Activated gamma-delta T cell treated with Interleukin-2 at 50 U/mL for 16 hours (primary cell): ENCODE results near the gene RHBDD3.

Experiments used
- DNase-seq: peaks from one replicate; pipeline ENCODE4 v3.0.0-alpha.2; 2020

The RHBDD3 gene

GRCh38 chr22:29267858-29268510, at the start of gene RHBDD3, which contains the start of gene EWSR1:
RHBDD3 (minus strand) TSS chr22:29267981; CDS start chr22:29265626, 2,355 bp downstream.
EWSR1 (plus strand) TSS chr22:29268268; CDS start chr22:29268337, 69 bp downstream.
- peak; percentile 95 for DNase-seq

GRCh38 chr22:29316141-29316828, 48.5 kb upstream of the RHBDD3 start:
- DNase-seq = no peak

DNA sequence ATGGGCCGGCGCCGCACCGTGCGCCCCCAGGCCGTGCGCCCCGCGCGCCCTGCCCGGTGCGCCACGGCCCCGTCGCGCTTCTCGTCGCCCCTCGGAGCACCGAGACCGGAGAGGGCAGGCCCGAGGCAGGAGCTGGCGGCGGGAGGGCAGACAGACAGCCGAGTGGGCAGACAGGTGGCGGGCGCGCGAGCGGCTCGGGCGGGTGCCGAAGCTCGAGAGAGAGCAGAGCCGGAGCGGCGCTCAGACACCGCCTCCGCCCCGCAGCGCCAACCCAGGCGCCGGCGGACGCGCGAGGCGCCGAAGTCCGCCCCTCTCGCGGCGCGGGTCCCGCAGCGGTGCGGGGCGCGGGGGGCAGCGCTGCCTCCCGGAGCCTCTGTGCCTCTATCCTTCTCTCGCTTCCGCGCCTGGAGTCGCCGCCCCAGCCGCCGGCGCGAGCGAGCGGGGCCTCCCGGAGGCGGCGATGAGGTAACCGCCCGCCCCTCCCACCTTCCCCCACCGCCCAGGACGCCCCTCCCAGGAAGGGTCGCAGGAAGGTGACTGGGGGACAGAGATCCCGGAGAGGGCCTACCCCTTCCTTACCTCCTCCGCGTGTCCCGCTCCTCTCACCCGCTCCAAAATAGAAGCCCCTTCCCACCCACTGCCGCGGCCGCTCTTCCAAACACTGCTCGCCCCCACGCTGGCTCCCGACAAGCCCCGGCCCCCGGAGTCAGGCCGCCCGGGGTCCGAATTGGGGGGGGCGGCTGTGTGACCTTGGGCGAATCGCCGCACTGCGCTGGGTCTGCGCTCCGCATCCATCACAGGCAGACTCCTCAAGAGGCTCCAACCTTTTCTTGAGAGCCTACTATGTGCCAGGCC, 47.7 kb upstream of the RHBDD3 start, which contains the start of gene RASL10A:
Gene RASL10A, minus strand, starts transcription at position 412 of the 855 bp plus-strand sequence. CDS start 451 bp downstream, outside the sequence.
- no peak for DNase-seq

DNA sequence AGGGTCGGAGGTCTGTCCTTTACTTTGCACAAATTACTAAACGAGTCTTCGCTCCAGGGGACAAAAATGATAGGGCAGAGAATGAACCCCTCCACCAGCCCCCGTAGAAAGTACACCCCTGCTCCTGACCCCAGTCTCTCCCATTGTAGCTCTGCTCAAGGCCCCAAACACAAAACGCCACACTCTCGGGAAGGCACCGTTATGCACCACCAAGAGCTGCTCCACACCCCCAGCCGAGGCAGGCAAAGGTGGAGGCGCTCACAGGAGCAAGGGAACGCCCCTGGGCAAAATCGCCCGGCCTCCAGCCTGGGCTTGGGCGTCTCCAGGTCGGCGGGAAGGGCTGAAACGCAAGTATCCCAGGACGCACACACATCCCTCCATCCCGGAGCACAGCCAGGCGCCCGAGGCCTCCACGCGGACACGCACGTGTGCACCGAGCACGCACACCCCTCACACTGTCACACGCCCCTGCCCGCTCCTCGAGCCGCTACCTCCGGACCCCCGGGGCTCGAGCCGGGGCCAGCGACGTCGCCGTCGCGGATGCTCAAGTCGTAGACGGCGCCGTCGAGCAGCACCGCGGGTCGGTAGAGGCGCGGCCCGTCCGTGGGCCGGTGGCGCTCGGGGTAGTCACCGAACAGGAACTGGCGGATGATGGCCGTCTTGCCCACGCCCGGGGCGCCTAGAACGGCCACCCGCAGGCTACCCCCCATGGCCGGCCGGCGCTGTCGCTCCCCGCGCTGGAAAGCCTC, 46.9 kb upstream of the RHBDD3 start:
- no peak for DNase-seq

DNA sequence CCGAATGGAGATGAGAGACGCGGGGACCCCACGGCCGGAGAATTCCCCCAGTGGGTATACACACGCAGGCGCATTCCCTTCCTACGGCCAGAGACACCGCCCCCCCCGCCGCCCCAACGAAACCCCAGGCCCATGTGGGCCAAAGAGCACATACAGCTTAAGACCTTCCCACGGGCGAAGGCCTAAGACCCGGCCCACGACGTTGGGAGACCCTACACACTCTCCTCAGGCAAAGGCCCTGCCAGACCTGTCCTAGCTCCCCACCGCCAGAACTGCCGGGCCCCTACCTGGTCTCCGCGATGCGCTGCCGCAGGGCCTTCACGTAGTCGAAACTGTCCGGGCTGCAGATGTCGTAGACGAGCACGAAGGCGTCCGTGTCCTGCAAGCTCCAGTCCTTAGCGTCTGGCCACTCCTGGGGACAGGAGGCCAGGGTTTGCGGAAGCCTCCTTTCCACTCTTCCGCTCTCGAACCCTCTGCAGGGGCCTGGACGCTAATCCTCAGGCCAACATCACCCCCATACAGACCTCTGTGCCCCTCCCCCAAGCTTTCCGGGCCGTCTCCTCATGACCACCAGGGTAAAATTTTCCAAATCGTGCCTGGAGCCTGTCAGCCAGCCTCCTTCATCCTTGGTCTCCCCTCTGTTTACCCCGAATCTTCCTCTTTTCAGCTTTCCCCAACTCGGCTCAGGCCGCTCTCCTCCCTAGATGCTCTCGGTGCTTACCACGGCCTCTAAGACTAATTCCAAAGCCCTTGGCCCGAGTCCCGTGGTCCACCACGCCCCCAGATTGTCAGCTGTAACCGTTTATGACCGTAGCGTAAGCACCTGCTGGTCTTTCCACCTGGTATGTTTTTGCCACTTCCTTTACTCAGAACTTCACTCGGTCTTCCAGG, 46.0 kb upstream of the RHBDD3 start:
- no peak for DNase-seq

DNA sequence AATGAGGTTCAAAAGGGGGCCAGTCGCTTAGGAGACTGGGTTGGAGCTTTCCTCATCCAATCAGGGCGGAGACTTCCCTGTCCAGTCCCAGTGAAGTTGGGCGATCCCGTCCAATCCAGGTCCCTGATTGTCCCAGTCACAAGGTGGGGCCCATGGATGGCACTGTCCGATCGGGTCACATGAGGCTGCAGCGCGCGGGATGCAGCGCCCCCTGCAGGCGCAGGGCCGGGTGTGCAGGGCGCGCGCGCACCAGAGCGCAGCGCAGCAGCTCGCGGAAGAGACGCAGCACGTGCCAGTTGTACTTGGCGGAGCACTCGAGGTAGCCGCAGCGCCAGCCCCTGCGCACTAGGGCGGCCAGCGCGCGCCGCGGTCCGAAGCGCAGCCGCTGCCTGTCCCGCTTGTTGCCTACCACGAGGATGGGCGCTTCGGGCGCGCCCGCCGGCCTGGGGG, 45.4 kb upstream of the RHBDD3 start:
- no peak for DNase-seq

- DNase-seq = no peak
Measured at GRCh38 chr22:29312218-29313125, 44.7 kb upstream of the RHBDD3 start.

DNA sequence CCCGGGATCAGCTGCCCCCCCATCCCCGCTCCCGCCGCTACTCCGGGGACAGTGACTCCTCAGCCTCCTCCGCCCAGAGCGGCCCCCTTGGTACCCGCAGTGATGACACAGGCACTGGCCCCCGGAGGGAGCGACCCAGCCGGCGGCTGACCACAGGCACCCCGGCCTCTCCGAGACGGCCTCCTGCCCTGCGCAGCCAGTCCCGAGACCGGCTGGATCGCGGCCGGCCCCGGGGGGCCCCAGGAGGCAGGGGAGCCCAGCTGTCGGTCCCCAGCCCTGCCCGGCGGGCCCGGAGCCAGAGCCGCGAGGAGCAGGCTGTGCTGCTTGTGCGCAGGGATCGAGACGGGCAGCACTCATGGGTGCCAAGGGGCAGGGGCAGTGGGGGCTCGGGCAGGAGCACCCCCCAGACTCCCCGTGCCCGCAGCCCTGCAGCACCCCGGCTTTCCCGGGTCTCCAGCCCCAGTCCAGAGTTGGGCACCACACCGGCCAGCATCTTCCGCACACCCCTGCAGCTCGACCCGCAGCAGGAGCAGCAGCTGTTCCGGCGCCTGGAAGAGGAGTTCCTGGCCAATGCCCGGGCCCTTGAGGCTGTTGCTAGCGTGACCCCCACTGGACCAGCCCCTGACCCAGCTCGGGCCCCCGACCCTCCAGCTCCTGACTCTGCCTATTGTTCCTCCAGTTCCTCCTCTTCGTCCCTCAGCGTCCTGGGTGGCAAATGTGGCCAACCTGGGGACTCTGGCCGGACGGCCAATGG, 43.9 kb upstream of the RHBDD3 start:
- no peak for DNase-seq

DNA sequence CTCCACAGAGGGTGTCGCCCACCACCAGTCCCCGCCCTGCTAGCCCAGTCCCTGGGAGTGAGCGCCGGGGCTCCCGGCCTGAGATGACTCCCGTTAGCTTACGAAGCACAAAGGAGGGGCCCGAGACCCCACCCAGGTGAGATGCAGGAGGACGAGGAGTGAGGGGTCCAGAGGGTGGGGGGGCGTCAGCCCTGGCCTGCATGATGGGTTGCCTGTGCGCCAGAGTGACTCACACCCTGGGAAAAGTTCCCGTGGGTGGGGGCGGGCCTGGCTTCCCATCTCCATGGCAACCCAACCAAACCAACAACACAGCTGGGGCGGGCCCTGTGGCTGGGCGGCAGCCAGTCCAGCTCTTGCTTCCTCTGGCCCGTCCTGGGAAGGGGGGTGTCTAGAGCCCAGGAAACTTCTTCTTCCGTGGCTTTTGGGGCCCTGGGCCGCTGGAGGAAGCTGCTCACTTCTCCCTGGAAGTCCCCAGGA, 43.1 kb upstream of the RHBDD3 start:
- DNase-seq = no peak

DNA sequence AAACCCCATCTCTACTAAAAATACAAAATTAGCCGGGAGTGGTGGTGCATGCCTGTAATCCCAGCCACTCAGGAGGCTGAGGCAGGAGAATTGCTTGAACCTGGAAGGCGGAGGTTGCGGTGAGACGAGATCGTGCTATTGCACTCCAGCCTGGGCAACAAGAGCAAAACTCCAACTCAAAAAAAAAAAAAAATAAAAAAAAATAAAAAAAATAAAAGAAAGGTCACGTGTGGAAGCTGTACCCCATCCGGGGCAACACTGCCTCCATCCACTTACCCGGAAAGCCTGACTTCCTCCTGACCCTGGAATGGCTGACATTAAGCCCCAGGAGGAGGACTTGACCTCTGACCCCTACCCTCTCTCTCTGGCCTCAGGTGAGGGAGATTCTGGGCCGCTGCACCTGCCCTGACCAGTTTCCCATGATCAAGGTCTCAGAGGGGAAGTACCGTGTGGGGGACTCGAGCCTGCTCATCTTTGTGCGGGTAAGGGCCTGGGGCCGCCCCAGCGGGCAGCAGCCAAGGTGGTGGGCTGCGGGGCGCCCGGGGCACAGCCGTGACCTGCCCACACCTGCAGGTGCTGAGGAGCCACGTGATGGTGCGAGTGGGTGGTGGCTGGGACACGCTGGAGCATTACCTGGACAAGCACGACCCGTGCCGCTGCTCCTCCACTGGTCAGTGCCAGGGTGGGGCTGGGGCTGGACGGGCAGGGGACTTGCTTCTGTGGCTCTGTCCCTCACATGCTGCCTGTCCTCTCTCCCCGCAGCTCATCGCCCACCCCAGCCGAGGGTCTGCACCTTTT, 42.5 kb upstream of the RHBDD3 start:
- DNase-seq = no peak

DNA sequence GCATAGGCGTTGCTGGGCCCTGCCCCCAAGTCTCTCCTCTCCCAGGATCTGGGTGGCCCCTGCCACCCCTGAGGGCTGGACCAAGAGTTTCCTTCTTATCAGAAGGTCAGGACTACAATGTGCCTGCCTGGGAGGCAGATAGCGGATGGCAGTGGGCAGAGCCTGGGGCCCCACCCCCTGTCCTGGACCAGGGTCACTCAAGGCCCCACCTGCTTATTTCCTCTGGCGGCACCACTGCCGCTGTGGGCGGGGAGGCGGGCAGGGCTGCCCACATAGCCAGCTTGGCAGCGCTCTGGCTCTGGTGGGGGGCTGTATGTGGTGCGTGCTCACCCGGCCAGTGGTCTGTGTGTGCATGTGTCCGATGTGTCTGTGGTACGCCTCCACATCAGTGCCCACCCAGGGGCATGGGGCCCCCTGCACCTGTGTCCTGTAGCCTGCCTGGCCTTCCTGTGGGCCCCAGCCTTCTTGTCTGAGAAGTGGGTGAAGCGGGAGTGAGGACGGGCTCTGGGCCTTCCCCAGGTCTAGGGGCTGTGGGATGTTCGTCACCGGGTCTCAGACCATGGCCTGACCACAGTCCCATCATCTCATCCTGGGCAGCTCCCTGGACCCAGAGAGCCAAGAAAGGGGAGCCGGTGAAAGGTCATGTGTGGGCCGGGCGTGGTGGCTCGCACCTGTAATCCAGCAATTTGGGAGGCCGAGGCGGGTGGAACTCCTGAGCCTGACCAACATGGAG, 41.7 kb upstream of the RHBDD3 start:
- DNase-seq = no peak

DNA sequence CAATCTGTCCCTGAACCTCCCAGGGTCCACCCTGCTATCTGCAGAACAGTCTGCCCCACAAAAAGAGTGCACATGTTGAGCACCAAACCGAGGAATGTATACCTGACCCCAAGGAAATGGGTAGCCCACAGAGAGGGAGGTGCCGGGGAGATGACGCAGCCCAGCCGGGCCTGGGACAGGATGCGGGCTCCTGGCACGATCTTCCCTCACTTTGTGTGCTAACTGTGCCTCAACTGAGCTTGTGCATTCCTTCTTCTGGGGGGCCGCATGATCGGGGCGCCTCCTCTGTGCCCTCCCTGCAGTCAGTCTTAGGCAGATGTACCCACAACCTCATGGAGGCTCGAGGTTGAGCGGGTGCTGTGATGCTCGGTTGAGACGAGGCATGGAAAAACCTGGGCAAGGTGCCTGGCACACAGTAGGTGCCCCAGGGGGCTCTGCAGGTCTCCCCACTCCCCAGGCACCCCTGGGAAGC, 41.0 kb upstream of the RHBDD3 start:
- DNase-seq = no peak

GRCh38 chr22:29308148-29308790, 40.5 kb upstream of the RHBDD3 start:
- no peak for DNase-seq

DNA sequence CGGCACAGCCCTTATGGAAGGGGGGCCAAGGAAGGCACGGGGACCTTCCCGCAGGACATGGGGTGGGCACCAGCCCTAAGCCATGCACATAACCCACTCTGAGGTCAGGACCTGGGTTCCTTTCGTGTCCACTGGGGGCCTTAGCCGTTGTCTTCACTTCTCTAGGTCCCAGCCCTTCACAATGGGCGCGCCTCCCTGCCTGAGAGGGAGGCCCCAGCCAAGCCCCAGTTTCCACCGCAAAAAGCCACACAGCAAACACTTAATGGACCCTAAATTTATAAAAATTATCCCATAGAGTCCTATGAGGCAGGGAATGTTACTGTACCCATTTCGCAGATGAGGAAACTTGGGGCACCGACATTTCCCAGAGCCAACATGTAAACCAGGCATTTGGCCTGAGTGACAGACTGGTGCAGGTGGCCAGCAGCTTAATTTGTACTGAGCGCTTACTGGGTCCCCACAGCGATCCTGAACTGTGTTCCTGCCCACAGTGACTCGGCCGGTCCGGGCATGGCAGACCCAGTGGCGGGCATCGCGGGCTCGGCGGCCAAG, 39.9 kb upstream of the RHBDD3 start:
- no peak for DNase-seq

- DNase-seq = no peak
Measured at GRCh38 chr22:29306835-29307595, 39.2 kb upstream of the RHBDD3 start.
